CD4-positive, alpha-beta memory T cell (primary cell): Measurements from ENCODE around the gene STK24. TPM values are rescaled to one million over a fixed set of nuclear protein-coding genes. Genes with fewer than 3 reads are reported as not detected.
A peak's percentile ranks its signal among the peaks of the same experiment; 100 is the strongest.

ENCODE experiments used
- CTCF ChIA-PET: fragments of 350-600 bp; sonication (Branson Sonifier 250); formaldehyde crosslinking; loops from one replicate; lab custom pipeline; 2021; ENCODE audit warnings: inconsistent platforms; ENCODE audit not compliant: partially characterized antibody; lab: Charles Lee
- POLR2A ChIA-PET: fragments of 350-600 bp; sonication (Branson Sonifier 250); formaldehyde crosslinking; loops from one replicate; lab custom pipeline; 2021; ENCODE audit not compliant: partially characterized antibody; lab: Charles Lee
- DNase-seq, 5 donors: peaks; one replicate each; pipeline versions ENCODE4 v3.0.0 to v3.0.0-alpha.2; 2020 to 2022; ENCODE audit warnings: mixed read lengths in 1 of 5
- H3K27ac ChIP-seq: one replicate; pipeline ENCODE4 v1.7.0; 2013; ENCODE audit warnings: low read depth, low read length
- H3K27me3 ChIP-seq: 2 replicates; pipeline ENCODE4 v1.7.0; 2013; ENCODE audit warnings: mild to moderate bottlenecking, low read length, moderate library complexity; ENCODE audit not compliant: insufficient read depth
- H3K36me3 ChIP-seq: 2 replicates; pipeline ENCODE4 v1.7.0; 2013; ENCODE audit warnings: mild to moderate bottlenecking, low read length, moderate library complexity; ENCODE audit not compliant: insufficient read depth
- H3K4me1 ChIP-seq: 2 replicates; pipeline ENCODE4 v1.7.0; 2013; ENCODE audit warnings: mild to moderate bottlenecking, low read length, moderate library complexity; ENCODE audit not compliant: insufficient read depth
- H3K4me3 ChIP-seq, 2 donors: one replicate each; pipeline ENCODE4 v1.7.0; 2013; ENCODE audit warnings: low read length in 2 of 2, mild to moderate bottlenecking in 1 of 2
- H3K9me3 ChIP-seq, 2 donors: one replicate each; pipeline ENCODE4 v1.7.0; 2013; ENCODE audit warnings: low read length in 2 of 2, control low read depth in 1 of 2; ENCODE audit not compliant: control insufficient read depth in 1 of 2
- H3K27ac Mint-ChIP-seq, 7 donors: one replicate each; pipeline ENCODE4 v1.8.0; 2020 to 2021; ENCODE audit warnings: mixed read lengths in 7 of 7, mild to moderate bottlenecking in 6 of 7, inconsistent platforms in 3 of 7, moderate library complexity in 3 of 7
- H3K27me3 Mint-ChIP-seq, 2 donors: one replicate each; pipeline ENCODE4 v1.8.0; 2020 to 2021; ENCODE audit warnings: mixed read lengths in 2 of 2
- H3K36me3 Mint-ChIP-seq, 2 donors: one replicate each; pipeline ENCODE4 v1.8.0; 2020 to 2021; ENCODE audit warnings: mixed read lengths in 2 of 2, inconsistent platforms in 1 of 2, mild to moderate bottlenecking in 1 of 2
- H3K4me1 Mint-ChIP-seq, 4 donors: one replicate each; pipeline ENCODE4 v1.8.0; 2020 to 2021; ENCODE audit warnings: mixed read lengths in 4 of 4, mild to moderate bottlenecking in 1 of 4
- H3K4me3 Mint-ChIP-seq, 8 donors: one replicate each; pipeline ENCODE4 v1.8.0; 2020 to 2021; ENCODE audit warnings: mixed read lengths in 8 of 8, mild to moderate bottlenecking in 7 of 8, moderate library complexity in 6 of 8, inconsistent platforms in 3 of 8
- H3K9me3 Mint-ChIP-seq, 8 donors: one replicate each; pipeline ENCODE4 v1.8.0; 2020 to 2021; ENCODE audit warnings: mixed read lengths in 8 of 8, mild to moderate bottlenecking in 5 of 8, inconsistent platforms in 3 of 8, moderate library complexity in 1 of 8
- intact Hi-C: fragments of 100-400 bp; cut with micrococcal nuclease; formaldehyde crosslinking; loops from one replicate; pipeline ENCODE4 v1.15.1; 2023
- polyA plus RNA-seq, 2 donors: library from polyadenylated mRNA; unstranded; fragments of 300-500 nt; fragmentation: Illumina TruSeq; gene quantifications; one replicate each; pipeline ENCODE4 v1.2.3, GENCODE V29; 2021
- total RNA-seq, 2 experiments: library from RNA; stranded (reverse); gene quantifications; one replicate each; pipeline ENCODE4 v1.2.3, GENCODE V29; 2021

Gene STK24
- total and polyA plus RNA-seq, 4 experiments from 2014 or later = 24.2 to 147 (median 118) TPM

- Mint-ChIP-seq H3K9me3 (no peaks in the 10 kb centered on the region), H3K4me1 (peaks cover 74 to 97% (median 86%) of the 10 kb centered on the region in 4 donors), H3K36me3 (peaks cover 0 to 12% of the 10 kb centered on the region in 2 donors), H3K27me3 (no peaks in the 10 kb centered on the region), H3K4me3 (peak overlapping the region; percentile 28 to 78 (median 67)), H3K27ac (peak overlapping the region; percentile 85 to 96 (median 94))
- Histone ChIP-seq H3K27me3 (no peaks in the 10 kb centered on the region), H3K36me3 (no peaks in the 10 kb centered on the region), H3K27ac (peak overlapping the region; percentile 47), H3K4me1 (peaks cover 100% of the 10 kb centered on the region), H3K4me3 (no peak overlapping the region), H3K9me3 (no peaks in the 10 kb centered on the region)
- ChIA-PET CTCF (interaction anchor here (0.9 kb wide), 1 partner anchor 16 kb away, joined by 3 read pairs; no protein-coding TSS in a partner anchor), POLR2A (interaction anchor here (1.0 to 1.8 kb wide), 3 partner anchors 9 to 44 kb away, joined by 3 to 6 read pairs (median 3); no protein-coding TSS in a partner anchor)
- intact Hi-C loops = no loop called here
- DNase-seq = no peak
Observed at GRCh38 chr13:98523455-98524102, 53.3 kb downstream of the STK24 start.

- POLR2A ChIA-PET = no interaction called here
- Histone ChIP-seq H3K36me3 (no peaks in the 10 kb centered on the region), H3K4me1 (peaks cover 100% of the 10 kb centered on the region), H3K27ac (peak overlapping the region; percentile 47), H3K9me3 (no peaks in the 10 kb centered on the region), H3K4me3 (no peak overlapping the region), H3K27me3 (no peaks in the 10 kb centered on the region)
- no peak for DNase-seq
- no peaks in the 10 kb centered on the region for H3K27me3 Mint-ChIP-seq
- H3K9me3 Mint-ChIP-seq = no peaks in the 10 kb centered on the region
- H3K27ac Mint-ChIP-seq = peak overlapping the region; percentile 82 to 96 (median 94)
- H3K36me3 Mint-ChIP-seq = peaks cover 7 to 23% of the 10 kb centered on the region in 2 donors
- peaks cover 77 to 100% (median 90%) of the 10 kb centered on the region in 4 donors for H3K4me1 Mint-ChIP-seq
- intact Hi-C loops = no loop called here
- peak overlapping the region in 1 of 8 donors; percentile 4 for H3K4me3 Mint-ChIP-seq
- CTCF ChIA-PET = no interaction called here
Observed at GRCh38 chr13:98522371-98522770, 54.5 kb downstream of the STK24 start.

- ChIA-PET CTCF (interaction anchor here (1.0 kb wide), 1 partner anchor 91 kb away, joined by 3 read pairs; no protein-coding TSS in a partner anchor), POLR2A (interaction anchor here (0.8 to 1.5 kb wide), 2 partner anchors 9 to 11 kb away, joined by 3 to 4 read pairs; no protein-coding TSS in a partner anchor)
- DNase-seq = no peak
- Histone ChIP-seq H3K27me3 (no peaks in the 10 kb centered on the region), H3K9me3 (no peaks in the 10 kb centered on the region), H3K4me3 (no peak overlapping the region), H3K36me3 (no peaks in the 10 kb centered on the region), H3K27ac (no peak overlapping the region), H3K4me1 (peaks cover 100% of the 10 kb centered on the region)
- peak overlapping the region; percentile 74 to 96 (median 86) for H3K27ac Mint-ChIP-seq
- peaks cover 72 to 100% (median 87%) of the 10 kb centered on the region in 4 donors for H3K4me1 Mint-ChIP-seq
- no peaks in the 10 kb centered on the region for H3K9me3 Mint-ChIP-seq
- H3K27me3 Mint-ChIP-seq = no peaks in the 10 kb centered on the region
- peaks cover 8 to 22% of the 10 kb centered on the region in 2 donors for H3K36me3 Mint-ChIP-seq
- H3K4me3 Mint-ChIP-seq = peak overlapping the region in 3 of 8 donors; percentile 7 to 66 (median 28)
- intact Hi-C loops = no loop called here
Observed at GRCh38 chr13:98521461-98522247, 55.3 kb downstream of the STK24 start.

- Mint-ChIP-seq H3K4me1 (peaks cover 72 to 100% (median 88%) of the 10 kb centered on the region in 4 donors), H3K4me3 (peak overlapping the region in 1 of 8 donors; percentile 66), H3K36me3 (peaks cover 12 to 26% of the 10 kb centered on the region in 2 donors), H3K27ac (peak overlapping the region; percentile 84 to 96 (median 90)), H3K9me3 (no peaks in the 10 kb centered on the region), H3K27me3 (no peaks in the 10 kb centered on the region)
- ChIA-PET CTCF (interaction anchor here (1.0 kb wide), 1 partner anchor 91 kb away, joined by 3 read pairs; no protein-coding TSS in a partner anchor), POLR2A (interaction anchor here (0.8 to 1.5 kb wide), 3 partner anchors 9 to 12 kb away, joined by 3 to 4 read pairs (median 3); no protein-coding TSS in a partner anchor)
- peaks cover 100% of the 10 kb centered on the region for H3K4me1 ChIP-seq
- no peaks in the 10 kb centered on the region for H3K36me3 ChIP-seq
- no peak for DNase-seq
- intact Hi-C loops = no loop called here
- H3K27ac ChIP-seq = no peak overlapping the region
- no peak overlapping the region for H3K4me3 ChIP-seq
- no peaks in the 10 kb centered on the region for H3K27me3 ChIP-seq
- no peaks in the 10 kb centered on the region for H3K9me3 ChIP-seq
Observed at GRCh38 chr13:98520674-98521449, 56.0 kb downstream of the STK24 start.

- POLR2A ChIA-PET = interaction anchor here (1.0 to 2.6 kb wide), 5 partner anchors 10 to 56 kb away, joined by 3 to 11 read pairs (median 3); no protein-coding TSS in a partner anchor
- H3K27ac ChIP-seq = peak overlapping the region; percentile 28
- Mint-ChIP-seq H3K36me3 (peaks cover 12 to 33% of the 10 kb centered on the region in 2 donors), H3K4me3 (peak overlapping the region in 3 of 8 donors; percentile 14 to 43 (median 17)), H3K4me1 (peaks cover 76 to 100% (median 90%) of the 10 kb centered on the region in 4 donors), H3K9me3 (no peaks in the 10 kb centered on the region), H3K27me3 (no peaks in the 10 kb centered on the region), H3K27ac (peak overlapping the region; percentile 81 to 96 (median 90))
- CTCF ChIA-PET = interaction anchor here (0.9 to 1.6 kb wide), 5 partner anchors 11 to 133 kb away, joined by 3 to 7 read pairs (median 4); no protein-coding TSS in a partner anchor
- H3K4me3 ChIP-seq = no peak overlapping the region
- DNase-seq = no peak
- peaks cover 100% of the 10 kb centered on the region for H3K4me1 ChIP-seq
- H3K36me3 ChIP-seq = no peaks in the 10 kb centered on the region
- no peaks in the 10 kb centered on the region for H3K27me3 ChIP-seq
- intact Hi-C loops = loop anchor here (2.0 to 5.0 kb wide), 3 partner anchors 15 to 43 kb away; no protein-coding TSS in a partner anchor
- no peaks in the 10 kb centered on the region for H3K9me3 ChIP-seq
Observed at GRCh38 chr13:98519976-98520375, 56.9 kb downstream of the STK24 start.

GRCh38 chr13:98517576-98518310, 59.2 kb downstream of the STK24 start:
- Mint-ChIP-seq H3K9me3 (no peaks in the 10 kb centered on the region), H3K27ac (peak overlapping the region; percentile 76 to 96 (median 91)), H3K27me3 (no peaks in the 10 kb centered on the region), H3K4me3 (peak overlapping the region in 7 of 8 donors; percentile 43 to 78 (median 67)), H3K36me3 (peaks cover 12 to 46% of the 10 kb centered on the region in 2 donors), H3K4me1 (peaks cover 71 to 100% (median 89%) of the 10 kb centered on the region in 4 donors)
- H3K4me1 ChIP-seq = peaks cover 100% of the 10 kb centered on the region
- H3K27ac ChIP-seq = peak overlapping the region; percentile 52
- no peaks in the 10 kb centered on the region for H3K9me3 ChIP-seq
- CTCF ChIA-PET = interaction anchor here (0.7 to 1.6 kb wide), 5 partner anchors 23 to 136 kb away, joined by 3 to 5 read pairs (median 5); no protein-coding TSS in a partner anchor
- intact Hi-C loops = loop anchor here (2.0 to 5.0 kb wide), 4 partner anchors 13 to 57 kb away; no protein-coding TSS in a partner anchor
- H3K27me3 ChIP-seq = no peaks in the 10 kb centered on the region
- no peaks in the 10 kb centered on the region for H3K36me3 ChIP-seq
- POLR2A ChIA-PET = interaction anchor here (1.0 to 2.8 kb wide), 7 partner anchors 10 to 58 kb away, joined by 3 to 11 read pairs (median 6); no protein-coding TSS in a partner anchor
- no peak overlapping the region for H3K4me3 ChIP-seq
- peak; percentile 65 to 84 (median 71) for DNase-seq
